22Rv1 (cell line): ENCODE results near the gene HEXD.

ENCODE experiments used
- ZFX ChIP-seq: fragments of 450-650 bp; IDR thresholded peaks from 2 replicates; pipeline ENCODE4 v1.6.1; 2017; ENCODE audit warnings: antibody characterized with exemption, borderline replicate concordance
- TF ChIP-seq, protein P1 (sequence below): fragments of 450-650 bp; IDR thresholded peaks from 2 replicates; pipeline ENCODE4 v1.5.1; 2017; ENCODE audit warnings: mild to moderate bottlenecking

DNA sequence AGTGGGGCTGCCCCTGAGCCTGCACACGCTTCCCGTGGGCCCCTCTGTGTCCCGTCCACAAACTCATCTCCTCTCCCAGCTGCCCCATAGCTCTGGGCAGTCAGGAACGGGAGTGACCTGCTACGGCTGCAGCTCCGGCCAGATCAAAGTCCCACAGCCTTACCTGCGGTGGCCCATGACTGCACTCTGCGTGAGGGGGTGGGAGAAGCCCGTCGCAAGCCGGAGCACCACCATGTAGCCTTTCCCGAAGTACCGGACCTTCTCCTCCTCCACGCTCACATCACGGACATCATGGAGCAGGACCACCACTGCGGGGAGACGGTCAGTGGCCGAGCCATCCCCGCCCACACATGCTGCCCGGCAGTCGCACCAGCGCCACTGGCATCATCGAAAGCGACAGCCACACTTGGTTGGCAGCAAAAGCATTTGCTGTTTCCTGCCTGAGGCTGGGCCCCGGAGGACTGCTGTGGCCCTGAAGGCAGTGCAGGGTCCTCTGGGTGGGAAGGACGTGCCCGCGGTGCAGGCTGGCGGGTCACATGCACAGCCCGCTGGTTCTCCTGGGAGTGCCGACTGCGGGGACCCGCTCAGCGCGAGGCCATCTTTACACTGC, 26.2 kb downstream of the HEXD start:
- TF ChIP-seq, protein P1, sequence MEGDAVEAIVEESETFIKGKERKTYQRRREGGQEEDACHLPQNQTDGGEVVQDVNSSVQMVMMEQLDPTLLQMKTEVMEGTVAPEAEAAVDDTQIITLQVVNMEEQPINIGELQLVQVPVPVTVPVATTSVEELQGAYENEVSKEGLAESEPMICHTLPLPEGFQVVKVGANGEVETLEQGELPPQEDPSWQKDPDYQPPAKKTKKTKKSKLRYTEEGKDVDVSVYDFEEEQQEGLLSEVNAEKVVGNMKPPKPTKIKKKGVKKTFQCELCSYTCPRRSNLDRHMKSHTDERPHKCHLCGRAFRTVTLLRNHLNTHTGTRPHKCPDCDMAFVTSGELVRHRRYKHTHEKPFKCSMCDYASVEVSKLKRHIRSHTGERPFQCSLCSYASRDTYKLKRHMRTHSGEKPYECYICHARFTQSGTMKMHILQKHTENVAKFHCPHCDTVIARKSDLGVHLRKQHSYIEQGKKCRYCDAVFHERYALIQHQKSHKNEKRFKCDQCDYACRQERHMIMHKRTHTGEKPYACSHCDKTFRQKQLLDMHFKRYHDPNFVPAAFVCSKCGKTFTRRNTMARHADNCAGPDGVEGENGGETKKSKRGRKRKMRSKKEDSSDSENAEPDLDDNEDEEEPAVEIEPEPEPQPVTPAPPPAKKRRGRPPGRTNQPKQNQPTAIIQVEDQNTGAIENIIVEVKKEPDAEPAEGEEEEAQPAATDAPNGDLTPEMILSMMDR = no peak
- TF ChIP-seq ZFX = no peak
